GM19238 (cell line): ENCODE measurements around the gene SERTAD4.
"Not testable (repeated sequence)": the region's sequence is repeated elsewhere in the genome, so short reads cannot be mapped to it uniquely, and the experiment has no call there.

Experiments
- DNase-seq: peaks from one replicate; pipeline ENCODE4 v3.0.0; 2011; ENCODE audit warnings: low spot score; ENCODE audit not compliant: insufficient read length

SERTAD4 gene

DNA sequence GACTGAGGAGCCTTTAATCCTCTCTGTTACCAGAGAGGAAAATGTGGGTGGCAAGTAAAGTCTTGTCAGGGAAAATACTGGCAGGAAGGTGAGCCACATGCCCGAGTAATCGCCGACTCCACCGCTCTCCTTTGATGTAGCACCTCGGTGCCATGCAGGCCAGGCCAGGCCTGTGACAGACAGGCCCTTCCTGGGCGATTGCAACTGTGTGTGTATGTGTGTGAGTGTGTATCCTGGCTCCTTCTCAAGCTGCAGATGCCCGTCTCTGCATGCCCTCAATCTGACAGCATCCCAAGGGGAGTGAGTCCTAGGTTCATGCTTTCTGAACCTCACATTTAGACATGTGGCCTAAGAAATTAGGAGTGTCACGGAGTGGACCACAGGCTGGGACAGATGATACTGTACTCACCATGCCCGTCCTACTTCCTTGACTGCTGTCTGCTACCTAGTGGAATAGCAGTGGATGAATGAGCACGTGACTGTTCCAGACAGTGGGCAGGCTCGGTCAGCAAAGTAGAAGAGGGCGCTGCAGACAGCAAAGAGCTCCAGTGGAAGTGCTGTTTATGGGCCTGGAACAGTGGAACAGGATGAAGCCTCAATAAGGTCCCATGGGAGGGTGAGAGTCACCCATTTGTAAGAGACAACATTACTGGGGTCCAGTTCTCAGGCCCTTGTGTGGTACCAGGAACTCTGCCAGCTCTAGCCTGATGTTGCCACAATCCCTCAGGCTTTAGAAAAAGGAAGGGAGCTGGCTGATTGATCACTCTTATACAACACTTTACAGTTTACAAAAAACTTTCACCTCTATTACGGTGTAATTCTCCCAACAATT, 25.3 kb downstream of the SERTAD4 start:
- no peak for DNase-seq

GRCh38 chr1:210259561-210259960, 27.0 kb downstream of the SERTAD4 start:
- no peak for DNase-seq

GRCh38 chr1:210260096-210260495, 27.5 kb downstream of the SERTAD4 start:
- no peak for DNase-seq

DNA sequence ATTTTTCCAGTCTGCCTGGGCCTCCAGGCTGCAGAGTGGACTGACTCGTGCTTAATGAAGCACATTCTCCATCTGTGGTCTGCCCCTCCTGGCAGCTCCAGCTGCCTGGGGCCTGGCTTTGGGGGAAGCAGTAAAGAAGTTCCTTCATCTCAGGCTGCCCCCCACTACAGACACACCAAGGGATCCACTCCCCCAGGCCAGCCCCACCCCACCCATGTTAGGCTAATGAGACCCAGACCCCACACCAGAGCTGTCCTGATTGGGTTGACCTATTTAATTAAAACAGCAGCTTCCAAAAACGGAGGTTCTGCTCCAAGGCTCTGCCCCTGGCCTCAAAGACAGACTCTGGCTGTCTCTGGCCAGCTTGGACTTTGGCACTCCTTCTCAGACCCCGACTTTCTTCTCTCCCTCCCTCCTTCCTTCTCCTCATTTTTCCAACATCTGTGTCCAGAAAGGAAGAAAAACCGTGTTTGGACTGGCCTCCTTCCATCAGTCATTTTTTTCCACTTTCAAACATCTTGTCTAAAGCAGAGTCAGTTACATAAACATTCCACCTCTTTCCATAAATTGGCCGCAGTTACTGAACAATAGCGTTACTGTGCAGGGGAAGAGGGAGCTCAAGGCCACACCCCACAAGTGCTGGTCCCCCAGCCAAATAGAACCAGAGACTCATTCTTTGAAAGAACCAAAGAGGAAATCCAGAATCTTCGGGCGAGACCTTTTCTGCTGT, 29.7 kb downstream of the SERTAD4 start:
- no peak for DNase-seq

- DNase-seq = no peak
Measured at GRCh38 chr1:210262897-210263272, 30.3 kb downstream of the SERTAD4 start.

GRCh38 chr1:210263963-210264362, 31.4 kb downstream of the SERTAD4 start:
- no peak for DNase-seq

DNA sequence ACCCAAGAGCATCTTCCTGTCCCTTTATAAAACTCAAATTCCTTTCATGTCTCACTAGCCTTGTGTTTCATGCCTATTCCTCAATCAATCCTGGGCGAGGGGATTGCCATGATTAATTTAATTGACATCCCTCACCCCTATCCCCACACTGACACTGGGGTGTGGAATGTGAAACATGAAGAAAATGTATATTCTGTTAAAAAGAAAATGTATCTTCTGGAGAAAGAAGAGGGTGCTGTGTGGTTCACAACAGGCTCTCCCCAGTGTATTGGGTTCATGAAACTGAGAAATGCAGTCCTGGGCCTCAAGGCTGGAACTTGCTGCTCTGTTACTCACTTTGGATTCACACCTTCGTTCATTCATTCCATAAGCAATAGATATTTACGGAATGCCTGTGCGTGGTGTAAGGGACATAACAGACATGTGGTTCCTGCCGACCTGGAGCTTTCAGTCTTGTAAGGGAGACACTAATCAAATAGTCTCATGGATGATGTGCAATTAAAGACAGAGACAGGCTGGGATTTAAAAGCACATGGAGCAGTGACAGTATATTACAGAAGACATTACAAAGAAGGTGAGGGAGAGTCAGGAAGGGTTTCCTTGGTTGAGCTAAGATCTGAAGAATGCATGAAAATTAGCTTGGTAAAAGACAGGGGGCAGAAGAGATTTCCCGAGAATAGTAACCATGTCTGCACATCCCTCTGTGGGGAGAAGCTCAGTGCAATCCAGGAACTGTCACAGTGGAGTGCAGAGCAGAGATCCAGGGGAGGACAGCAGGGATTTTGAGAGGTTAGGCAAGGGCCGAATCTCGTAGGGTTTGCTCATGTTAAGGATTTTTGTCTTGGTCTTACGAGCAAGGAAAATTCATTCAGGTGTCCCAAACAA, 32.1 kb downstream of the SERTAD4 start:
- no peak for DNase-seq

DNA sequence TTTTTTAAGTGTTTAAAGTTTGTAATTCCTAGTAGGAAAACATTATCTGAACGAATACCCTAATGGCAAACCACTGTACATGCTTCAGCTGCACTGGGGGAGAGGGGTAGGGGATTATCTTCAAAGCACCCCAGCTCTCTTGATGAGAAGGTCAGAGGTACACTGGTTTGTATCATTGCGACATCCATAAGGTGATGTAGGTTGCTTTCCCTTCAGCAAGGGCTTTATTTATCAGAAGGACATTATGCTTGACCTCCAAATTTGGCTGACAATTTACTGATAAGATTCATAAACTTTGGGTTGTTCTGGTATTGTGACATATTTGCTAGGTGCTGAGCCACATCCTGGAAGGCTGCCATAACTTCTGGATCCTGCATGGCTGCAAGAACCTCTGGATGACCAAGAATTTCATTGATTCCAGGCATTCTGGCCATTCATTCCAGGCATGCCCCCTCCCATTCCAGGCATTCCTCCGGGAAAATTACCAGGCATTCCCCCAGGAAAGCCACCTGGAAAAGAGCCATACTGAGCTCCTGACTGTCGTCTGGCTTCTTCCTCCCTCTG, 32.9 kb downstream of the SERTAD4 start:
- not testable (repeated sequence) for DNase-seq

DNA sequence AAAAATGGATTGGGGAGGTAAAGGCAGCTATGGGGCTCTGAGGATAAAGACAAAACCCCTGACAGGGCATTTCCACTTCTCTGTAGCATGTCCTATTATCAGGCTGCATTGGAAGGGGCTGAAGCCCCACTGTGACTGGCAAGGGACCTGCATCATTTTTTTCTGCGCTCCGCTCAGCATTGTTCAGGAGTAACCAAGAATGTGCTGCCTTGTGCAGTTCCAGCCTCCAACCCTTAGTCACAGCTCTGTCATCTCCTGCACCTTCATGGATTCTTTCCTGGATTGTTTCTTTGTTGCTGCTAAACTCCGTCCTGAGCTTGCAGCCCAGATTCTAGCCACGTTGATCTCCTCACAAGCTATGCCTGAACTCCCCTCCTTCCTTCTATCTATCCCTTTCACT, 37.4 kb downstream of the SERTAD4 start:
- DNase-seq = no peak

DNA sequence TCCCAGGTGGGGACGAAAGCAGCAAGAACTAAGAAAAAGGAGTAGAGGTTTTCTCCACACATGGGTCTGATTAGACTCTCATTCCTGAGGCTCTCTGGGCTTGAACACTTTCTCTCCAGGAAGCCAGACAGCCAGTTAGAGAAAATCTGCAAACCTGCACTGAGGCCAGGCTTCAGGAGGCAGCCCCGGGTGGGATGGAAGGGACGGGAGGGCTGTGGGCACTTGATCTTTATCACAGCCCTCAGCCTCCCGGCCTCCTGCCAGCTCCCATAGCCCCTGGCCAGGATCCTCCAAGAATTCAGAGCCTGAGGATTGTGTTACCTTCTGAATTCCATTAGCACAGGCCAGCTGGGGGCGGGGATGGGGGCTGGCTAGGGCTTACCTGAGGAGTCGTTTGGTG, 40.1 kb downstream of the SERTAD4 start:
- DNase-seq = no peak

- no peak for DNase-seq
Measured at GRCh38 chr1:210280221-210280620, 47.6 kb downstream of the SERTAD4 start.

DNA sequence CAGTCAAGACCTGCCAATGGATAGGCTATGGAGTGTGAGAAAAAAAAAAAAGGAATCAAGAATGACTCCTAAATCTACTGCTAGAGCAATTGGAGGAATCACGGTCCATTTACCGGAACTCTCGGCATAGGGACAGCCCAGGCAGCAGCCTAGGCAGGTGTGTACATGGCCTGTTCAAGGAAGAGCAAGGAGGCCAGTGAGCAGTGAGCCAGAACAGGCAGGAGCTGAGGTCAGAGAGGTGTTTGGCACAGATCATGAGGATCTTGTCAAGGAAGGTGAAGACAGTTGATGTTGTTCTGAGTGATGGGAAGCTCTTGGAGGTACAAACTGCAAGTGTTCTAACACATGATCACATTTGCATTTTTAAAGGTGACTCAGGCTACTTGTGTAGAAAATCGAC, 55.5 kb downstream of the SERTAD4 start:
- no peak for DNase-seq

DNA sequence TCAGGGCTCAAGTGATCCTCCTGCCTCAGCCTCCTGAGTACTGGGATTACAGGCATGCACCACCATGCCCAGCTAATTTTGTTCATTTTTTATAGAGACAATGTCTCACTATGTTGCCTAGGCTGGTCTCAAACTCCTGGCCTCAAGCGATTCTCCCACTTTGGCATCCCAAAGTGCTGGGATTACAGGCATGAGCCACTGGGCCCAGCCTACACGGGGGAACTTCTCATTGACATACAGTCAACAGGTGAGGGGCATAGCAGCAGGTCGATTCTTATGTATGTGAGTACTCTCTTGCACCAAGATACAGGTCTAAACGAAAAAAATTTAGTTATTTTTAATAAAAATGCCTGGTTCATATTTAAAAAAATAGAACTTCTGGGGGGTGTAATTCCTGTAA, 56.7 kb downstream of the SERTAD4 start:
- DNase-seq = no peak

- DNase-seq = no peak
Measured at GRCh38 chr1:210291081-210291764, 58.6 kb downstream of the SERTAD4 start.

DNA sequence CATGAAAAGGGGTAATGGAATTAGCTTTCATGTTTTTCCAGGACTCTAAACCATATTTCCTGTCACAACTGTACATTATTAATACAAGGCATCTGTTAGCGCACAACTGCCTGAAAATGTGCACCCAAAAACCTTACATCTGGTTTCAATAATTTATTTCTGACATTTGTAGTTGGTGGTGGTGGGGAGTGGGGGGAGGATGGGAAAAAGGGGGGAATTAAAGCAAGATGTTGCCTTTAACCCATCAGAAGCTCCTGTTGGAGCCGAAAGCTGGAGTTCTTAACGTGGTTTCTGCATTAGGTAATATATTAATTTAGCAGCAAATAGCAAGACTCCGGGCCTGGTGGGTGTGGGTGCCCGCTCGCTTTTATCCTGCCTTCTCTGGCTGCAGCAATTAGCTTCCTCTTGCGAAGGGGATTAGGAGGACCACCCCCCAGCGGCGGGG, 59.2 kb downstream of the SERTAD4 start:
- no peak for DNase-seq

DNA sequence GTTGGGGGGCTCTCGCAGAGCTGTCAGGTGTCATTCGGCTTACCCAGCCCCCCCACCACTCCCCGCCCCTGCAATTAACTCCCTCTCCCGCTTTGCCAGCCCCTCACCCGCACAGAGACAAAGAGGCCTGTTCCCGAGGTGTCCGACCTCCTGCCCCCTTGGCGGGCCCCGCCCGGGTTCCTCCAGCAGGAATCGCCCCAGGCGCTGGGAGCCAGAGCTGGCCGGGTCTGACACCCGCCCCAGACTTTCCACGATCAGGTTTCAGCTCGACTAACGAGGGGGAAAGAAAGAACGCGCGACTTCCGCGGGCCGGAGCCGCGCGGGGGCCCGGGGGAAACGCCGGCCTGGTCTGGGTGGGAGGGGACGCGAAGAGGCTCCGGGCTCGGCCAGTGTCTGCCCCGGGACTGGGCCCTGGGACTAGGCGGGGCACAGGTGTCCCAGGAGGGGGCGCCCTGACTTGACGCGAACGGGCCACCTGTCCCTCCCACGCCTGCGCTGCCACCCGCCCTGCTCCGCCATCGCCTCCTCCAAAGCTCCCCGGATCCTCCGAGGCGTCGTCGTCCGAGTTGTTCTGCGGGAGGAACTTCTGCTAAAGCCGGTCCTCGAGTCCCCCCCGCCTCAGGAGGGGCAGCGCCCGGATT, 59.8 kb downstream of the SERTAD4 start:
- peak; percentile 13 for DNase-seq

DNA sequence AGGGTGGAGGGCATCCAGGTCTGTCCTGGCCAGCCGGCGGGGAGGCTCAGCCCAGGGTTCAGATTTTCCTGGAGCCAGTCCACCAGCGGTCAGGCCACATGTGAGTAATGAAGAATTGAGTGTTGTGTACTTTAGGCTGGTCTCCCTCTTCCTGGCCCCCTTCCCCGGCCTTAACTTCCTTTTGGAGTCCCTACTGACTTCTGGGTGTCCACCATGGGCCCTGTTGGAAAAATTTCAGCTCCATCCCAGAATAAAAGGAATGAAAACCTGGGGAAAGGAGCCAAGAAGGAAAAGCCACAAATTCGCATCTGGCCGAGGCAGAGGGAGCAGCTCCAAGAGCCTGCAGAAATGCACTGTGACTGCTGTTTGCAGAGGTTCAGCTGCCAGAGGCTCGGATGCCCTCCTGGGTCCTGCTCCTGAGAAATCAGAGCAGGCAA, 60.6 kb downstream of the SERTAD4 start:
- no peak for DNase-seq

GRCh38 chr1:210294999-210295745, 62.6 kb downstream of the SERTAD4 start:
- no peak for DNase-seq
